Ovary (tissue), 9 donors: ENCODE results near the gene TXNDC11. TPM values are rescaled to one million over a fixed set of nuclear protein-coding genes. Genes with fewer than 3 reads are reported as not detected.

Source experiments
- DNase-seq, 5 donors: peaks; one replicate each; pipeline ENCODE4 v3.0.0-alpha.2; 2019 to 2020
- H3K27ac ChIP-seq, 2 donors: fragments of 200-600 bp; one replicate each; pipeline versions ENCODE4 v1.5.1 to v1.8.0; 2019 to 2022
- H3K27me3 ChIP-seq: fragments of 200-600 bp; one replicate; pipeline ENCODE4 v1.8.0; 2022
- H3K36me3 ChIP-seq: fragments of 200-600 bp; sonication (generic); one replicate; pipeline ENCODE4 v1.5.1; 2019
- H3K4me1 ChIP-seq: one replicate; pipeline ENCODE4 v1.8.1; 2013; ENCODE audit warnings: mild to moderate bottlenecking, moderate library complexity; ENCODE audit not compliant: insufficient read depth
- H3K4me3 ChIP-seq: fragments of 200-600 bp; sonication (generic); one replicate; pipeline ENCODE4 v1.5.1; 2017
- H3K9me3 ChIP-seq, 2 donors: fragments of 200-600 bp in 1 of 2; sonication (generic) in 1 of 2; one replicate each; pipeline versions ENCODE4 v1.5.1 to v1.8.1; 2013 to 2019; ENCODE audit warnings: mild to moderate bottlenecking in 1 of 2, moderate library complexity in 1 of 2
- EP300 ChIP-seq: sonication (generic); formaldehyde crosslinking; IDR thresholded peaks from one replicate; pipeline ENCODE4 v1.6.1; 2017; ENCODE audit warnings: antibody characterized with exemption
- POLR2A ChIP-seq: fragments of 450-650 bp; IDR thresholded peaks from one replicate; pipeline ENCODE4 v1.6.1; 2017; ENCODE audit warnings: antibody characterized with exemption, mild to moderate bottlenecking, moderate library complexity
- WGBS, 3 donors: extraction: QIAGEN DNeasy Blood & Tissue Kit in 1 of 3; methylation state at CpG; one replicate each; pipeline versions ENCODE4 v1.1.5 to v1.1.7; 2013 to 2017; 5-methylcytosine and 5-hydroxymethylcytosine counted together
- intact Hi-C, 4 donors: fragments of 100-400 bp; cut with DNase I; formaldehyde crosslinking; loops; one replicate each; pipeline versions ENCODE4 v1.11.0 to v1.15.1; 2022 to 2023
- polyA plus RNA-seq, 2 donors: library from polyadenylated mRNA; stranded (reverse); fragments of 200-250 nt in 1 of 2; fragments of 350-450 nt in 1 of 2; fragmentation: Illumina TruSeq in 1 of 2; extraction: RNeasy Lipid Tissue Mini Kit (QIAGEN cat#74804) in 1 of 2; gene quantifications; one replicate each; pipeline ENCODE4 v1.2.3, GENCODE V29; 2013 to 2014
- total RNA-seq, 7 donors: library from RNA; depleted of rRNA in 2 of 7; stranded (reverse); fragments of >200 nt in 2 of 7; fragmentation: NEBNext Ultra II Directional in 3 of 7; extraction: Animal tissue kit (Norgen Biotek cat#: 25700) in 3 of 7; gene quantifications; one replicate each; pipeline versions ENCODE4 v1.1.0 to v1.2.4, GENCODE V29; 2016 to 2023
- TF ChIP-seq, protein P1 (sequence below), 3 donors: fragments of 450-650 bp in 2 of 3; fragments of 200-600 bp in 1 of 3; IDR thresholded peaks; one replicate each; pipeline versions ENCODE4 v1.5.1 to v1.8.0; 2016 to 2022; ENCODE audit warnings: antibody characterized with exemption in 3 of 3, mild to moderate bottlenecking in 1 of 3
- donor health status: DM: no; HTN: no; CAD: no; lungs with moderate emphysema.
- donor health status: DM: no; HTN: no; CAD: no.
- donor health status: Bipolar disorder and iron deficiency.
- donor health status: DM: yes; HTN: yes; CAD: no.
- donor health status: DM: no; HTN: no; CAD: no.
- donor health status: DM: yes; HTN: yes; CAD: no.

TXNDC11 gene
- total and polyA plus RNA-seq, 9 donors = 32.3 to 48.6 (median 39.3) TPM

DNA sequence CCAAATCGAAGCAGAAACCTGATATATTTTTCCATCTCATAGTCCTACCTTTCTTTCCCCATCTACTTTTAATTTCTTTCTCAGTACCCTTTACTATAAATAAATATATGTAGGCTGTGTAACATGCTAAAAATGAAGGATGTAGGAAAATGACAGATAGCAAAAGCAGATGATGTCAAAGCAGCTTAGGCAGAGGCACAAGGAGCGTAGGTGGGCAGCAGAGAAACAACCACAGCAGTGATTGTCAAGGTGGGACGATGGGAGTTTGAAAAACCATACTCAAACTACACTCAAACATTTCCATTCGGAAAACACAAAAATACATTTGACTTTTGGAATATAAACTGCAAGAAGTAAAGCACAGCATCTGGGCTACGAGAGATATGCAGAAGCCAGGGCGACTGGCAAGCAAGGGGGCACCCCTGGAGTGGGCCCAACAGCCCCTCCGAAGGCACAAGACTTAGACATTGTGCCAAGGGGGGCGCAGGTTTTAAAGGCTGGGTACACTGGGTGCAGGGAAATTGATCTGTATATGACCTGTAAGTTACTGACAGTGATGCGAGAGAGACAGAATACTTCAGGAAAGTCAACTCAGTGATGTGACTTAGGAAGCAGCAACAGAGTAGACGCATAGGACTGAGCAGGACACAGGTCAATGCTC, 43.3 kb downstream of the TXNDC11 start:
- Histone ChIP-seq H3K4me1 (no peaks in the 10 kb centered on the region), H3K4me3 (no peak overlapping the region), H3K27ac (no peak overlapping the region), H3K36me3 (no peaks in the 10 kb centered on the region), H3K9me3 (no peaks in the 10 kb centered on the region), H3K27me3 (no peaks in the 10 kb centered on the region)
- DNase-seq = no peak
- WGBS, 3 donors = 85 to 97% (median 87%) methylated on average over 10 of the region's 10 CpGs
- TF ChIP-seq EP300 (no peak), POLR2A (no peak)
- TF ChIP-seq, protein P1, sequence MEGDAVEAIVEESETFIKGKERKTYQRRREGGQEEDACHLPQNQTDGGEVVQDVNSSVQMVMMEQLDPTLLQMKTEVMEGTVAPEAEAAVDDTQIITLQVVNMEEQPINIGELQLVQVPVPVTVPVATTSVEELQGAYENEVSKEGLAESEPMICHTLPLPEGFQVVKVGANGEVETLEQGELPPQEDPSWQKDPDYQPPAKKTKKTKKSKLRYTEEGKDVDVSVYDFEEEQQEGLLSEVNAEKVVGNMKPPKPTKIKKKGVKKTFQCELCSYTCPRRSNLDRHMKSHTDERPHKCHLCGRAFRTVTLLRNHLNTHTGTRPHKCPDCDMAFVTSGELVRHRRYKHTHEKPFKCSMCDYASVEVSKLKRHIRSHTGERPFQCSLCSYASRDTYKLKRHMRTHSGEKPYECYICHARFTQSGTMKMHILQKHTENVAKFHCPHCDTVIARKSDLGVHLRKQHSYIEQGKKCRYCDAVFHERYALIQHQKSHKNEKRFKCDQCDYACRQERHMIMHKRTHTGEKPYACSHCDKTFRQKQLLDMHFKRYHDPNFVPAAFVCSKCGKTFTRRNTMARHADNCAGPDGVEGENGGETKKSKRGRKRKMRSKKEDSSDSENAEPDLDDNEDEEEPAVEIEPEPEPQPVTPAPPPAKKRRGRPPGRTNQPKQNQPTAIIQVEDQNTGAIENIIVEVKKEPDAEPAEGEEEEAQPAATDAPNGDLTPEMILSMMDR (IDR thresholded peaks at IDR 0.05) = no peak
- intact Hi-C loops = no loop called here

DNA sequence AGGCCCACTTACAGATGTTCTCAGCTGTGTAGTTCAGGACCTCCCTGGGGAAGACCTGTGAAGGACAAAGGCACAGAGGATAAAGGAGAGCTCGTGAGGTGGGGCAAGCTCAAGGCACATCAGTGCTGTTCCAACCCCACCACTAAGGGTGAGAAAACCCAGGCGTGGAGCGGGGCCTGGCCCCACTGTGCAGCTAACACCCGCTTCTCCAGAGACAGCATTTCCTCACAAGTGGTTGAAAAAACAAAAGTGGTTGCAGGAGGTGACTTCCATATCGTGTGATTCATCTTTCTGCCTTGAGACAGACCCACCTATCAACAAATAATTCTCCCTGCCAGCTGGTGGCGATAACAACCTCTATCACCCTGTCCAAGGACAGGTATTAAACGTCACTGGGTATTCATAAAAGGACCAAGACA, 44.4 kb downstream of the TXNDC11 start:
- intact Hi-C loops = no loop called here
- H3K9me3 ChIP-seq = no peaks in the 10 kb centered on the region
- H3K36me3 ChIP-seq = no peaks in the 10 kb centered on the region
- WGBS, 3 donors = 72 to 73% (median 73%) methylated on average over 7 of the region's 7 CpGs
- TF ChIP-seq POLR2A = no peak
- no peak for TF ChIP-seq EP300
- TF ChIP-seq, protein P1 (IDR thresholded peaks at IDR 0.05) = no peak
- H3K27me3 ChIP-seq = no peaks in the 10 kb centered on the region
- H3K4me3 ChIP-seq = no peak overlapping the region
- H3K27ac ChIP-seq = no peak overlapping the region
- DNase-seq = no peak
- H3K4me1 ChIP-seq = no peaks in the 10 kb centered on the region

GRCh38 chr16:11697319-11697718, 45.3 kb downstream of the TXNDC11 start:
- TF ChIP-seq EP300 = no peak
- TF ChIP-seq, protein P1 (IDR thresholded peaks at IDR 0.05) = no peak
- no peak for TF ChIP-seq POLR2A
- H3K27ac ChIP-seq = no peak overlapping the region
- H3K4me1 ChIP-seq = no peaks in the 10 kb centered on the region
- H3K4me3 ChIP-seq = no peak overlapping the region
- intact Hi-C loops = no loop called here
- WGBS, 3 donors = 93 to 95% (median 94%) methylated on average over 12 of the region's 12 CpGs
- H3K27me3 ChIP-seq = no peaks in the 10 kb centered on the region
- H3K36me3 ChIP-seq = no peaks in the 10 kb centered on the region
- DNase-seq = no peak
- no peaks in the 10 kb centered on the region for H3K9me3 ChIP-seq

GRCh38 chr16:11696266-11697012, 46.2 kb downstream of the TXNDC11 start:
- Histone ChIP-seq H3K4me3 (no peak overlapping the region), H3K27ac (no peak overlapping the region), H3K9me3 (no peaks in the 10 kb centered on the region), H3K36me3 (no peaks in the 10 kb centered on the region), H3K4me1 (no peaks in the 10 kb centered on the region), H3K27me3 (no peaks in the 10 kb centered on the region)
- TF ChIP-seq, protein P1 (IDR thresholded peaks at IDR 0.05) = no peak
- TF ChIP-seq EP300 = no peak
- no peak for TF ChIP-seq POLR2A
- WGBS, 3 donors = 93 to 95% (median 94%) methylated on average over 12 of the region's 12 CpGs
- intact Hi-C loops = no loop called here
- no peak for DNase-seq
